Embryonic facial prominence (tissue), 1 donor: ENCODE measurements around the gene MOCOS.
"Not testable (repeated sequence)": the region's sequence is repeated elsewhere in the genome, so short reads cannot be mapped to it uniquely, and the experiment has no call there.

Source experiments
- DNase-seq: peaks from one replicate; pipeline ENCODE4 v3.0.0-alpha.2; 2016; ENCODE audit errors: extremely low spot score

The MOCOS gene

GRCh38 chr18:36187193-36187825, at the start of gene MOCOS:
TSS of gene MOCOS (plus strand) at chr18:36187497. CDS start at chr18:36187540, 43 bp downstream.
- DNase-seq: no peak

- DNase-seq: no peak
Measured at GRCh38 chr18:36139245-36139644, 48.1 kb upstream of the MOCOS start.

GRCh38 chr18:36141576-36141975, 45.7 kb upstream of the MOCOS start:
- no peak for DNase-seq

- no peak for DNase-seq
Measured at GRCh38 chr18:36142751-36143150, 44.5 kb upstream of the MOCOS start.

- DNase-seq: no peak
Measured at GRCh38 chr18:36143391-36143790, 43.9 kb upstream of the MOCOS start.

GRCh38 chr18:36149514-36150289, 37.6 kb upstream of the MOCOS start:
- no peak for DNase-seq

- no peak for DNase-seq
Measured at GRCh38 chr18:36152781-36153180, 34.5 kb upstream of the MOCOS start.

- DNase-seq: no peak
Measured at GRCh38 chr18:36153203-36153602, 34.1 kb upstream of the MOCOS start.

- DNase-seq: no peak
Measured at GRCh38 chr18:36153771-36154170, 33.5 kb upstream of the MOCOS start.

- no peak for DNase-seq
Measured at GRCh38 chr18:36155851-36156757, 31.2 kb upstream of the MOCOS start.

GRCh38 chr18:36157441-36157840, 29.9 kb upstream of the MOCOS start:
- no peak for DNase-seq

GRCh38 chr18:36158266-36158867, 28.9 kb upstream of the MOCOS start:
- no peak for DNase-seq

GRCh38 chr18:36160959-36161371, 26.3 kb upstream of the MOCOS start:
- DNase-seq: no peak

- no peak for DNase-seq
Measured at GRCh38 chr18:36162981-36163380, 24.3 kb upstream of the MOCOS start.

- no peak for DNase-seq
Measured at GRCh38 chr18:36167692-36168218, 19.5 kb upstream of the MOCOS start.

GRCh38 chr18:36168296-36168695, 19.0 kb upstream of the MOCOS start:
- DNase-seq: not testable (repeated sequence)

GRCh38 chr18:36169938-36170337, 17.4 kb upstream of the MOCOS start:
- DNase-seq: no peak

GRCh38 chr18:36175481-36175880, 11.8 kb upstream of the MOCOS start:
- no peak for DNase-seq

GRCh38 chr18:36176177-36176584, 11.1 kb upstream of the MOCOS start:
- DNase-seq: no peak

GRCh38 chr18:36176711-36177110, 10.6 kb upstream of the MOCOS start:
- no peak for DNase-seq

GRCh38 chr18:36177913-36178312, 9.4 kb upstream of the MOCOS start:
- no peak for DNase-seq
